Measurements from ENCODE around the gene GPR35.

- TF ChIP-seq POLR2A (IDR thresholded peaks at IDR 0.05) (peak; percentile 80 to 83), CTCF (IDR thresholded peaks at IDR 0.05 in 4 of 5, conservative IDR thresholded peaks at IDR 0.05 in 1 of 5) (peak in 2 of 5 experiments; percentile 43 to 54)
Observed at GRCh38 chr2:240586198-240586918, 38.9 kb upstream of the GPR35 start, which contains the start of gene CAPN10.

Data from gastrocnemius medialis (tissue), 4 donors.